GM13977 (cell line): Measurements from ENCODE around the gene JMJD7.

Experiments used
- DNase-seq: peaks from one replicate; pipeline ENCODE4 v3.0.0; 2012; ENCODE audit warnings: low spot score
- in situ Hi-C: fragments of 300-500 bp; cut with MboI; formaldehyde crosslinking; loops from one replicate; pipeline ENCODE4 v1.12.0; 2022; ENCODE audit warnings: low sequenced_read_pairs, low pct_unique_long_range_greater_than_20kb, mixed read lengths, inconsistent platforms; ENCODE audit not compliant: unreplicated experiment
- TF ChIP-seq, protein P1 (sequence below): IDR thresholded peaks from 2 replicates; pipeline ENCODE4 v1.5.1; 2012; ENCODE audit warnings: mild to moderate bottlenecking, control low read depth; ENCODE audit not compliant: insufficient read depth; ENCODE audit errors: extremely low read depth, missing control alignments

JMJD7 gene

DNA sequence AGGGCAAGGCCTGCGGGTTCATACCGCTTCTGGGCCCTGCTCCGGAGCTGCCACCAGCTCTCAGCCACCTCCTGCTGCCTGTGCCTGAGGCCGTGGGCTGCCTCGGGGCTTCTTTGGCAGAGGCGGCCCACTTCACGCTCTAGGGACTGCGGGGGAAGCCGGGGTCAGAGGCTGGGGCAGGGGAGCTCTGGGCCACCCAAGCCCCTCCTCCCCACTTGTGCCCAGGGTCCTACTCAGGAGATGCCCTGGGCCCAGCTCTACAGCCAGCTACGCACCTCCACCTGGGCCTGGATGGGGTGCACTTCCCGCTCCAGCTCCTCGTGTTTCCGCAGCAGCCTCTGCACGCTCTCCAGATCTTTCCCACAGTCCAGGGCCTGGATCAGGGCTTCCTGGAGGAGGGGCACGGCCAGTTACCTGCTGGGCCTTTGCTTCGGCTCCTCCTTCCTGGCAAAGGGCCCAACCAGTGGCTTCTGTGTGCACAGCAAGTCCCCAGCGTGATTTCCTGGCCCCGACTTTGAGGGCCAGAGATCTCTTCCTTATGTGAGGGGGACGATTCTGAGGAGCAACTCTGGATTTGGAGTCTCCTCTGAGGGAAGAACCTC is 34.7 kb downstream of the JMJD7 start:
- no peak for DNase-seq
- TF ChIP-seq, protein P1, sequence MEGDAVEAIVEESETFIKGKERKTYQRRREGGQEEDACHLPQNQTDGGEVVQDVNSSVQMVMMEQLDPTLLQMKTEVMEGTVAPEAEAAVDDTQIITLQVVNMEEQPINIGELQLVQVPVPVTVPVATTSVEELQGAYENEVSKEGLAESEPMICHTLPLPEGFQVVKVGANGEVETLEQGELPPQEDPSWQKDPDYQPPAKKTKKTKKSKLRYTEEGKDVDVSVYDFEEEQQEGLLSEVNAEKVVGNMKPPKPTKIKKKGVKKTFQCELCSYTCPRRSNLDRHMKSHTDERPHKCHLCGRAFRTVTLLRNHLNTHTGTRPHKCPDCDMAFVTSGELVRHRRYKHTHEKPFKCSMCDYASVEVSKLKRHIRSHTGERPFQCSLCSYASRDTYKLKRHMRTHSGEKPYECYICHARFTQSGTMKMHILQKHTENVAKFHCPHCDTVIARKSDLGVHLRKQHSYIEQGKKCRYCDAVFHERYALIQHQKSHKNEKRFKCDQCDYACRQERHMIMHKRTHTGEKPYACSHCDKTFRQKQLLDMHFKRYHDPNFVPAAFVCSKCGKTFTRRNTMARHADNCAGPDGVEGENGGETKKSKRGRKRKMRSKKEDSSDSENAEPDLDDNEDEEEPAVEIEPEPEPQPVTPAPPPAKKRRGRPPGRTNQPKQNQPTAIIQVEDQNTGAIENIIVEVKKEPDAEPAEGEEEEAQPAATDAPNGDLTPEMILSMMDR, result no peak
- in situ Hi-C loops, result no loop called here

DNA sequence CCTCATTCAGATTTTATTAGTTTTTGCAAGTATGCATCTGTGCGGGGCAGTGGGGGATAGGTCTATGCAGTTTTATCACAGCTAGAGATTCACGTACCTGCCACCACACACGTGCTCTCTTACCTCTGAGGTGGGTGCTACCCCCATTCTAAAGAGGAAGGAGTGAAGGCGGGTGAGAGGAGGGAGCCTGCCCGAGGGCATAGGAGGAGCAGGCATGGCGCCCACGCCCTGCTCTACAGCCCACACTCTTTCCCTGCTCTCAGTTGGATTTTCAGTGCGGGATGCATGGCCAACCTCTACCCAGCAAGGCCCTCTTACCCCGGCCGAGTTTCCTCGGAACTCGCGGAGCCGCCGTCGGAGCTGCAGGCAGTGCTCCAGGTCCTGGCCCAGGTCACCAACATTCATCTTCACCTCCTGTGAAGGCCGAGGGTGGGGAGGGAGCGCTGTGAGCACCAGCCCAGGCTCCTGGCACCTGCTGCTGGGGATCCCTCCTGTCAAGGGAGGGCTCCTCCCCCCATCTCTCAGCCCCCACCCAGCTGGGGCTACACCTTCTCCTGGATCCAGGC is 37.7 kb downstream of the JMJD7 start:
- TF ChIP-seq, protein P1, result no peak
- in situ Hi-C loops, result no loop called here
- DNase-seq, result no peak

DNA sequence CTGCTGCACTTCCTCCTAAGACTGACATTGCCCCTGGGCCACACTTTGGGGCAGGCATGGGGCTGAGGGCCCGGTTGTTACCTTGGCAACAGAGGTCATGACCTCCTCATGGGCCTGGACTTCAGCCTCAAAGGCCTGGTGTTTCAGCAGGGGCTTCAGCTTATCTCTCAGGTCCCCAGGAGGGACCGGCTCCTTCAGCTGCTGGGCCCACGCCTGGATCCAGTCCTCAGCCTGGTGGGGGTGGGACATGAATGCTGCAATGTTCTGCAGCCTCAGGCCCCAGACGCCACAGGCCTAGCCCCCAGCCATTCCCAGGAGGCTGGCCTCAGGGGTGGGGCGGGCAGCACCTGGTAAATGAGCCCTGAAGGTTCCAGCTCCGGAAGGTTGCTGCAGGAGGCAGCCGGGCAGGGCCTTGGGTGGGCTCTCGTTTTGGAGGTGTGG is 38.4 kb downstream of the JMJD7 start:
- in situ Hi-C loops, result no loop called here
- TF ChIP-seq, protein P1, result no peak
- DNase-seq, result no peak

DNA sequence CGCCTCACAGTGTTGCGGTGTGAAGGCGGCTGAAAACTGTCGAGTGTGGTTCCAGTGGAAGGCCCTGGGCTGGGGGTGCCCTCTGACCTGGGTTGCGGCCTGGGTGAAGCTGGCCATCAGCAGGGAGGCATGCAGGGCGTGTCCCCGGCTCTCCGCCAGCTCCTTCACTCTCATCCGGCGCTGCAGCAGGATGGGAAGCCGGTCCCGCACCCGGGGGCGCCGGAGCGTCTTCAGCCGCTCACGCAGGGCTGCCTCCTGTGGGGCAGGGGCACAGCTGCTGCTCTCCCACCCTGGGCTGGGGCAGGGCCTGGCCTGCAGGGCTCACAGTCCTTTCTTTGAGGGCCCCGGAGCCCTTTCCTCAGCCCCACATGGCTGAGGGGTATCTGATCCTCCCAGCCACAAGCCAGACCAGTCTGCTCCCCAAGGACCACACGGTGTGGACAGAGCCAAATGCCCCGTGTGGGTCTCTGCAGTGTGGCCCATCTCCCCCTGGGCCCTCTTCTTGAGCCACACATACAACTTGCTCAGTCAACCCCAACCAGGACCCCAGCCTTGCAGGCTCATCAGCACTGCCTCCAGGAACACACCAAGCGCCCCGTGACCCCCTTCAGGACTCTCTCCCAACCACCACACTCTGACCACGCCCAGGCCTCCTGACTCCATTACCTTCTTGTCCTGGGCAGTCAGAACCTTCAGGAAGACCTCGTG is 39.1 kb downstream of the JMJD7 start:
- TF ChIP-seq, protein P1, result no peak
- DNase-seq, result no peak
- in situ Hi-C loops, result no loop called here

DNA sequence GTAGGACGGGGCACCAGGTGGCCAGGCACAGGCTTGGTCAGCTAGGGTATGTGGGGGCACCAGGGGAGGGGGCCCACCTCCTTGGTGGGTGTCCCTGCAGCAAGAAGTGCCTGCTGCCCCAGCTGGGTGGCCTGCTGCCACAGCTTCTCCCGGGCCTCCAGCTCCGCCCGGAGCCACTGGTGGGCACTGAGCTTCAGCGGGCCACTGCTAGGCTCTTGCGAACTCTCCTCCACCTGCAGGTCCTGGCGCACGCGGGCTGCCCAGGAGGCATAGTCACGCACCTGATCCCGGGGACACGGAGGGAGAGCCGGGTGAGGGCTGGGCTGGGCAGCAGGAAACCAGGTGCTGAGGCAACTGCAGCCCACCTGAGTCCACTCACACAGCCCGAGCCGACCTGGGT is 40.4 kb downstream of the JMJD7 start:
- TF ChIP-seq, protein P1, result no peak
- in situ Hi-C loops, result no loop called here

DNA sequence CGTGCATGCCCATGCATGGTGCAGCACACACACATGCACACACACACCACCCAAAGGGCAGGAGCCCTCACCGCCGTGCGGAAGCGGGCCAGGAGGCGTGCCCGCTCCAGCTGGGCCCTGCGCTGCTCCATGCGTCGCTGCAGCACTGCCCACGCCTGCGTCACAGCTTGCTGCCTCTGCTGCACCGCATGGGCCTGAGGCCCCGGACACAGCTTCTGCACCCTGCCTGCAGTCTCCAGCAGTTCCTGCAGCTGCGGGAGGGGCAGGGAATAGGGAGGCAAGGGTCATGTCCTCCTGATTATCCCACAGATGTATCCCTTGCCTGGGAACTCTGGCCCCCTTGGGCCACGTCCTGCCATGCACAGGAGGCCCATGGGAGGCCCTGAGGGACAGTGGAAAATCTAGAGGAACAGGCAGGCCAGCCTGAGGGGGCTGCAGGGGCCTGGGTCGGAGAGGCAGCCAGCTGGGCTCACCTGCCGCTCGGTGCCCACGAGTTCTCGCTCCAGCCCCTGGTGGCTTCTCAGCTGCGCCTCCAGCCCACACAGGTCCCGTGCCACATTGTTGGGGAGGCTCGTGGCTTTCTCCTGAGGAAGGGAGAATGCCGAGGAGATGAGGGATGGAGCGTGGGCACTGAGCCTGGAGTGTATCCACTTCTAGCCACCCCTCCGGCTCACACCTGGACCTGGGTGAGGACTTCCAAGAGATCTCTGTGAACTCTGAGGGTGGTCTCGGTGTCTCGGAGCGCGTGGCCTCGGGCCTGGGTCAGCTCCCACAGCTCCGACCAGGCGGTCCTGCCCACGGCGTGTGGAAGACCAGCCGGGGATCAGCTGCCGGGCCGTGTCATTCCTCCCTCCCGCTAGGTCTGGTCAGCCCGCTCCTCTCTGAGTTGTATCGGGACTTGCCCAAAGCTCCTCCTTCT is 42.1 kb downstream of the JMJD7 start:
- TF ChIP-seq, protein P1, result no peak
- in situ Hi-C loops, result no loop called here
- DNase-seq, result no peak

More for the DNA sequence above, 40.4 kb downstream of the JMJD7 start:
- DNase-seq, result no peak
